ENCODE results near the gene PLEKHG5.

- TF ChIP-seq CTCF (conservative IDR thresholded peaks at IDR 0.05) = no peak
- TF ChIP-seq ZFX (IDR thresholded peaks at IDR 0.05) = no peak
Observed at GRCh38 chr1:6511056-6511455, 19.6 kb upstream of the PLEKHG5 start.
